ENCODE data around the gene IGHMBP2.

- TF ChIP-seq CTCF (IDR thresholded peaks at IDR 0.05) (no peak), POLR2A (IDR thresholded peaks at IDR 0.05) (no peak)
Observed at GRCh38 chr11:68968306-68969250, 64.9 kb downstream of the IGHMBP2 start.
